LNCAP (cell line): ENCODE results near the gene KRTAP10-2.

Experiments
- CTCF ChIP-seq: fragments of 450-650 bp; IDR thresholded peaks from 2 replicates; pipeline ENCODE4 v1.5.1; 2017; ENCODE audit warnings: mild to moderate bottlenecking

The KRTAP10-2 gene

GRCh38 chr21:44533891-44534627, 17.2 kb downstream of the KRTAP10-2 start:
- TF ChIP-seq CTCF = no peak

- no peak for TF ChIP-seq CTCF
Observed at GRCh38 chr21:44533121-44533890, 18.0 kb downstream of the KRTAP10-2 start.

- no peak for TF ChIP-seq CTCF
Observed at GRCh38 chr21:44532712-44533111, 18.6 kb downstream of the KRTAP10-2 start.

GRCh38 chr21:44531606-44532564, 19.4 kb downstream of the KRTAP10-2 start:
- TF ChIP-seq CTCF = no peak

- no peak for TF ChIP-seq CTCF
Observed at GRCh38 chr21:44530903-44531605, 20.3 kb downstream of the KRTAP10-2 start.

GRCh38 chr21:44530221-44530902, 20.9 kb downstream of the KRTAP10-2 start:
- no peak for TF ChIP-seq CTCF
